Right ventricle myocardium inferior (tissue), 1 donor: ENCODE data around the gene E2F1. TPM values are rescaled to one million over a fixed set of nuclear protein-coding genes. Genes with fewer than 3 reads are reported as not detected.

Experiments used
- ATAC-seq: fragments of 200-7000 bp; cut with Tn5 transposase; one replicate; pipeline ENCODE4 v1.9.1; 2020; ENCODE audit warnings: mild to moderate bottlenecking, moderate library complexity
- DNase-seq: peaks from one replicate; pipeline ENCODE4 v3.0.0; 2021; ENCODE audit errors: missing footprints
- intact Hi-C: fragments of 100-400 bp; cut with DNase I; formaldehyde crosslinking; loops from one replicate; pipeline ENCODE4 v1.11.0; 2022
- total RNA-seq: library from RNA; stranded (reverse); fragmentation: NEBNext Ultra II Directional; extraction: Animal tissue kit (Norgen Biotek cat#: 25700); gene quantifications from one replicate; pipeline ENCODE4 v1.2.1, GENCODE V29; 2021
- donor health status: DM: no; HTN: yes; CAD: no; lungs with severe emphysema.

E2F1 gene
- total RNA-seq, 1 donor from 2014 or later: 2.3 TPM

DNA sequence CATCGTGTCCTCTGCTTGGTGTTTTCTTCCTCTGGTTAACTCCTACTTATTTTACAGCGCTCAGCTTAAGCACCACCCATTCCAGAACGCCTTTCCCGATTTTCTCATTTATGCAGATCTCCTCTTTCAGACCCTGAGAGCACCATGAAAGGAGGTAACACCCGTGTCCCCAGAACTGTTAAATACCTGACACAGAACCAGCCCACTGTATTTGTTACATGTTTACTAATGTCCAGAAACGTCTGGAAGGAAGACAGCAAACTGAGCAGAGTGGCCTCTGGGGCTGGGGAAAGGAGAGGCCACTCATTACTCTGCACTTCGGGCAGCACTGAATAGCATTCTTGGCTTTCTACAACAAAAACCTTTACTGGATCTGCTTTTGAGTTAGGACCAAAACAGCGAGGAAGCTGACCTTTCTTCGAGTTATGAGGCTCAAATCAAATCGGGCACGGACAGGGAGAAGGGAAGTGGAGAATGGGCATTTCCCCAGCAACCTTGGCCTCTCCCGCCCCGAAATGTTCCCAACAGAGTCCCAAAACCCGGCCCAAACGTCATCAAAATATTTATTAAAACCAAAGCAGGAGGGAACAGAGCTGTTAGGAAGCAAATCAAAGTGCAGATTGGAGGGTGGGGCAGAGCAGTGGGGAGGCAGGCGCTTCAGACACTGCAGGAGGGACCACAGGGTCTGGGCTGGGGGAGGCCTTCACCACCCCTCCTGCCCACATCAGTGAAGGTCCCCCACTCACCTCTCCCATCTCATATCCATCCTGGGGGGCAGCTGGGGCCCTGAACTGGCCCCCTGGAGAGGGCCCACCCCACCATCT, 10.8 kb downstream of the E2F1 start:
- ATAC-seq (peak; percentile 36), DNase-seq (peak; percentile 73)
- intact Hi-C loops: no loop called here

DNA sequence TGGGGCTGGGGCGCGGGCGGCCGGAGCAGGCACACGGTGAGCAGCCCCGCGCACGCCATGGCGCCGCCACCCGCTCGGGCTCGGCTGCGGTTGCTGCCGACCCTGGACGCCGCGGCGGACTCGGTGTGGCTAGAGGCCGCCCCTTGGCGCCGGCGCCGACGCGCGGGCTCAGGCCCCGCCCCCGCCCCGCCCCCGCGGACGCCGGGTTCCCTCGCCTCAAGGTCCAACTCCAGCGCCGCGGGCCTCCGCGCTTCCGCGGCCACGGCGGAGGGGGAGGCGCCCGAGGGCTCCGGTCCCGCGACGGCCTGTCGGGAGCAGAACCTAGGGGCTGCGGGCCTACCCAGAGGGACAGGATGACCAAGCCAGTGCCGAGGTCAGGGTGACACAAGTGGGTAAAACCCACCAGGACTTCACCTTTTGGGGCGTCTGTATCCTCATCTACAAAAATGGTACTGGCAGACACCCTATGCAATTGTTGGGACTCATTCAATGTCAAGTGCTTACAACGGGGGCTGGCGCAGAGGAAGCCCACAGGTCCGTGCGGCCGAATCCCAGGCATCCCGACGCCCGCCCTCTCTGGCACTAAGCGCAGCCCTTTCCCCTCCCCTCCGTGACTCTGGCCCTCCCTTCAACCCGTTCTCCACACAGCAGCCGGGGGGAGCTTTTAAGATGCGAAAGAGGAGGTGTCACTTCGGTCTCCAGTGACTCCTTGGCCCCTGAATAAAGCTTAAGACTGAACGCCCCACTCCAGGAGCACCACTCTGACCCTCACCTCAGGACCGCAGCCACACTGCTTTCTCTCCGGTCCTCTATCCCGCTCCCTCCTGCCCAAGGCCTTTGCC, 11.7 kb downstream of the E2F1 start, which contains the start of gene NECAB3:
Gene NECAB3 (minus strand): TSS at position 135 of the 842 bp plus-strand sequence. CDS start 76 bp downstream, at position 59.
- peak; percentile 91 for DNase-seq
- intact Hi-C loops: loop anchor here (5.0 kb wide), 2 partner anchors 48 to 272 kb away; partner anchors contain the start of genes CDK5RAP1 and PXMP4
- ATAC-seq: peak; percentile 79

DNA sequence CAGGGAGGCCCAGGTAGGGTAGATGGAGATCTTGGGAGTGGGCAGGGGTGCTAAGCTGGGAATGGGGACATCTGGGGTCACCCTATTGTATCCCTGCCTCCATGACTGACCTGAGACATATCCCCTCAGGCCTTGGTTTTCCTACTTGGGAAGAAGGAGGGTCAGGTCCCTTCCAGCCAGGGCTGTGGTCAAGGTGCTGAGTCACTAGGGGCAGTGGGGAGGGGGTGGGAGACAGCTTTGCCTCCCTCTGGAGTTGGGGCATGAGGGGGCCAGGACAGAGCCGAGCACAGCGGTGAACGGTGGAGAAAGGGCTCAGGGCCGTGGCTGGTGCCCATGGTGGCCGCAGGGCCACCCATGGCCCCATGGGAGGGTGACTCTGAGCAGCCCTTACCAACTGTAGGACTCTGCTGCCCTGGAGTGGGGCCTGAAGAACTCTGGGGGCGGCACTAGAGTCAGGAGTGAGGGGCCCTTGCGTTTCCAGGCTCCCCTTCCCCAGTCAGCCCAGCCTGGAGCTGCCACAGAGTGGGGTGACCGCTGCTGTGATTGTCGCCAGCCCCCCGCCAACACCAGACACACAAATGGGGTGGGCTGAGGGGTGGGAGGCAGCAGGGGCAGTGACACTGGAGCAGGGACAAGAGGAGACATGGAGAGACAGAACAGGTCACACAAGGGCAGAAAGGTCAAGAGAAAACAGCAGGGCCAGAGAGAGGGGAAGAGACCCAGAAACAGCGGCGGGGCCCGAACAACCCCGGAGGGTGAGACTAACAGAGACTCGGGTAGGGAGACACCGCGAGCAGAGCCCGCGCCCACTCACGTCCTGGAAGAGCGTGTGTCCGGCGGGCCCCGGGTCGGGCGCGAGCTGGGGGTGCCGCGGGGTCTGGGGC, 12.5 kb downstream of the E2F1 start:
- peak; percentile 73 for DNase-seq
- intact Hi-C loops: loop anchor here (5.0 kb wide), 2 partner anchors 49 to 271 kb away; partner anchors contain the start of genes CDK5RAP1 and PXMP4
- ATAC-seq: no peak

DNA sequence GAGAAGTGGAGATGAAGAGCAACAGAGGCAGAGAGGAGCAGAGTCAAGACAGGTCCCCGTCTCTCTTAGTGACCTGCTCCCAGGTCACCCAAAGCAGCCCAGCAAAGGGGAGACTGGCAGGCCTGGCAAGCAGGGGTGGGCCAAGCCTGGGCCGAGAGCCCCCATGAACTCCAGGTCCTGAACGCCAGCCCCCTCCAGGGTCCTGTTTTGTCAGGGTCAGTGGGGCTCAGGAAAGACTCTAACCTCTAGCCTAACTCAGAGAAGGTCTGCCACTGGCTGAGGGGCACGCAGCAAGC, 13.1 kb downstream of the E2F1 start:
- intact Hi-C loops: loop anchor here (5.0 kb wide), 2 partner anchors 49 to 271 kb away; partner anchors contain the start of genes CDK5RAP1 and PXMP4
- ATAC-seq: no peak
- DNase-seq: no peak

DNA sequence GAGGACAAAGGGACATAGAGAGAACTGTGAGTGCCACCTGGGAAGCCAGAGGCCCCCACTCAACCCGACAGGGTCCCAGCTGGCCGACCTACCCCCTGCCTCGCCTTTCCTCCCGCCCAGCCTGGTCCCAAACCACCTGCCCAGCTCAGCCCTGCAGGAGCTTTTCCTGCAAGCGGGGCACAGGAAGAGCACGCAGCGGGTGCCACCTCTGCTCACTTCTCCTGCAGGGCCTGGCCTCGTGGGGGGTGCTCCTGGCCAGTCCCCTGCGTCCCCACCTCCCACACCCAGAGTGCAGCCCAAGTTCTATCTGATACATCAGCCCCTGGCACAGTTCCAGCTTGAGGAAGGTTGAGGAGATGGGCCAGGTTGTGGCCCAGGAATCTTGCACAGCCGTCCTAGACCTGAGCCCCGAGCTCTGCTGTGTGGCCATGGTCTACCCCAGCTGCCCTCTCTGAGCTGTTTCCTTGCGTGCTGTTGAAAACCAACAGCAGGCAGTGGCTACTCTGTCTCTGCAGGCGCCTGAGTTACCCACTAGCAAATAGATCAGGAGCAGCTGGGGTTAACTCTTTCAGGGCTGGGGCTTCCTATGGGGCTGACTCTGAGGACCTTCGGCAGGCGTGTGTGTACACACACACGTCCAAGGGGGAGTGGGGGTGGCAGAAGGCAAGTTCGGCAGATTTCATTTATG, 13.6 kb downstream of the E2F1 start:
- DNase-seq (no peak), ATAC-seq (no peak)
- intact Hi-C loops: loop anchor here (5.0 kb wide), 2 partner anchors 50 to 270 kb away; partner anchors contain the start of genes CDK5RAP1 and PXMP4

DNA sequence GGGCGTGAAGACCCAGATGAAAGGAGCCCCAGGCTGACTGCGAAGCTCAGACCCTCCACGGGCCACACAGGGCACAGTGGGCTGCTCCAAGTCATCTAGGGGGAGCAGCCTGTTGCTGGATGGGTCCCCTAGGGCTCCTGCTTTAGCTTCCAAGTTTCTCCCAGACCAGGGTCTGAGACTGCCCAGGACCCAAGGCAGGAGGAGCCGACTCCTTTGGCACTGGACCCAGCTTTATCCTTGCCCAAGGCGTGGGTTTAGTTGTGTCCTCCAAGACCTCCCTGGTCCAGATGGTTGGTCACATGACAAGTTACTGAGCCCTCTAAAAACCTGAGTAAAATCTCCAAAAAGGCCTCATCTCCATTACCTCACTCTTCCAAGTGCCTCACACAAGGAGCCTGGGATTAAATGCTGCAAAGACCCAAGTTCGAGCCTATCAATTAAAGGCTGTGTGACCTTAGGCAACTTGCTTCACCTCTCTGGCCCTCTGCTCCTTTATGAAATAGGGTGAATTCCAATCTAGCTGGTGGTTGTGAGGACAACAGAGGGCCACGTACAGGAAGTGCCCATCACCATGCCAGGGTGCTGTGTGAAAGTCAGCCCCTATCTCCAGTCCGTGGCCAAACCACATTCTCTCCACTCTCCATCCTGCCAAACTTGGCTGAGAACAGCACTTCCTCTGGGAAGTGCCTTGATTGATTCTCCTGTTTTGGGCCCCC, 14.5 kb downstream of the E2F1 start:
- intact Hi-C loops: loop anchor here (5.0 kb wide), 2 partner anchors 51 to 269 kb away; partner anchors contain the start of genes CDK5RAP1 and PXMP4
- no peak for DNase-seq

DNA sequence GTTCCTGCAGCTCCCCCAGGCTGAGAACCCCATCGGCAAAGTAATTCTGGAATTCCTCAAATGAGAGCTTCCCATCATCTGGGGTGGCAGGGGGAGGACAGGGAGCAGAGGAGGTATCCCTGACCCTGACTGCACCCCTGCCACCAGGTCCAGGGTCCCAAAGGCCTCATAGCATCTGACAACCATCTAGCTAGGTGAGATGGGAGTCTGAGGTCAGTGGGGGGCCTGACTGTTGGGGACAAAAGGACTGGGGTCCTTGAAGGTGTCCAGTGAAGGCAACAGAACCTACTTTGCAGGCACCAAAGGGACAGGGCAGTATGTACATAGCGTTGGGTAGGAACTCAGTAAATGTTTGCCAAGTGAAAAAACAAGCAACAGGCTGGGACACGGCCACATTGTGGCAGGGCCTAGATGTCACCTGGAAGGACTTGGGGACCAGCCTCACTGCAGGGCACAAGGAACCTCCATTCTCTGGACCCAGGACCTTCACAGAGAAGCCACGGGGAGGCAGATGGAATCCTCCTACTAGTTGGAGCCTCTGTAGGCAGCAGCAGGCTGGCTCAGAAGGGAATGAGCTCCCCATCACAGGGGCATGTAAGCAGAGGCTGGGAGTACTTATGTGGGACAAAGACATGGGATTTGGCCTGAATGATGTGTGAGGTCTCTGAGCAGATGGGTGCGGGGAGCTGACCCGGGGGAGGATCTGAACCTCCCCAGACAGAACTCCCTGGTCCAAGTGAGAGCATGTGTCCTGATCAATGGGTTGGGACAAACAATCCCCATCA, 15.3 kb downstream of the E2F1 start:
- ATAC-seq (no peak), DNase-seq (no peak)
- intact Hi-C loops: loop anchor here (5.0 kb wide), 2 partner anchors 51 to 269 kb away; partner anchors contain the start of genes CDK5RAP1 and PXMP4

More for the DNA sequence above, 14.5 kb downstream of the E2F1 start:
- no peak for ATAC-seq

DNA sequence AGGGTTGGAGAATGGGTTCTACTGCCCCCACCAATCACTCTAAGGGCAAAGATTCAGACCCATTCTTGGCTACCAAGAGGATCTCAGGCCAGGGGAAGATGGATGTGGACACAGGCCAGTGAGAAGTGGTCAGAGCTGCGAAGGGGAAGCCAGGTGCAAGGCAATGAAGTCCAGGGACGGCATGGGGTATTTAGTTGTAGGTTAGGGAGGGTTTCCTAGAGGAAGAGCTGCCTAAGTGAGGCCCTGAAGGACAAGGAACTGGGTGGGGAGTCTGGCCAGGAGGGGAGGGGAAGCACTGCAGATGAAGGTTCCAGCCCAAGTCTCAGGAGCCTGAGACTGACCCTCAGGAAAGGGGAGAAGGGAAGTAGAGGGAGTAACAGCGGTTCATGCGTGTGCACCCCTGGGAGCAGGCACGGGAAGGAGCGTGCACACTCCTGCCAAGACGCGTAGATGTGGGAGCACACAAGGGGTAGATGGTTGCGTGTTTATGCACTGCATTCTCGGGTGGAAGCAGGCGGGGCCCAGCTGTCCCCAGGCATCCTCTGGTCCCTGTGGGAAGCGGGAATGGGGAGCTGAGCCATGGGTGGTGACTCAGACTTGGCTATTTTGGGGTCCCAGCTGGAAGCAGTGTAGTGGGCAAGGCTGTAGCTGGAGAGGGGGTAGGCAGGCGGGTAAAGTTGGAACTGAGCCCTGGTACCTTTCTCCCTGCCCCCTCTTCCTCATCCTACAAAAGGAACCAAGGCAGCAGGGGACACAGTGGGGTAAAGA, 16.1 kb downstream of the E2F1 start:
- DNase-seq (no peak), ATAC-seq (no peak)
- intact Hi-C loops: loop anchor here (2.0 to 5.0 kb wide), 3 partner anchors 52 to 268 kb away; partner anchors contain the start of genes CDK5RAP1 and PXMP4

DNA sequence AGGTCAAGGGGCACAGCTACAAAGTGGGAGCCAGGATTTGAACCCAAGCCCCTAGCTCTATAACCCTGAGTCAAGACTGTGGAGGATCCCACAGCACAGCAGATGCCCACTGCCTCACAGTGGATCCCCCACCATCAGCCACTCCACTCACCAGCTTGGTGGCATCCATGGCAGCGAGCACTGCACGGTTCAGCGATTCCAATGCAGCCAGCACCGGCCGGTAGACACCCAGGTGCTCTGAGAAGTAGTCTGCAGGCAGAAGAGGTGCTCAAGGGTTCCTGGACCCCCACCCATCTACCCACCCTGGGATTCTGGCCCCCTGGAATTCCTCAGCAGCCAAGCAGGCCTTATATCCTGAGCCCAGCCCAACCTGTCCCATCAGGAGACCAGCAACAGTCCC, 17.0 kb downstream of the E2F1 start:
- DNase-seq (no peak), ATAC-seq (no peak)
- intact Hi-C loops: loop anchor here (2.0 kb wide), 1 partner anchor 212 kb away; no protein-coding TSS in a partner anchor

DNA sequence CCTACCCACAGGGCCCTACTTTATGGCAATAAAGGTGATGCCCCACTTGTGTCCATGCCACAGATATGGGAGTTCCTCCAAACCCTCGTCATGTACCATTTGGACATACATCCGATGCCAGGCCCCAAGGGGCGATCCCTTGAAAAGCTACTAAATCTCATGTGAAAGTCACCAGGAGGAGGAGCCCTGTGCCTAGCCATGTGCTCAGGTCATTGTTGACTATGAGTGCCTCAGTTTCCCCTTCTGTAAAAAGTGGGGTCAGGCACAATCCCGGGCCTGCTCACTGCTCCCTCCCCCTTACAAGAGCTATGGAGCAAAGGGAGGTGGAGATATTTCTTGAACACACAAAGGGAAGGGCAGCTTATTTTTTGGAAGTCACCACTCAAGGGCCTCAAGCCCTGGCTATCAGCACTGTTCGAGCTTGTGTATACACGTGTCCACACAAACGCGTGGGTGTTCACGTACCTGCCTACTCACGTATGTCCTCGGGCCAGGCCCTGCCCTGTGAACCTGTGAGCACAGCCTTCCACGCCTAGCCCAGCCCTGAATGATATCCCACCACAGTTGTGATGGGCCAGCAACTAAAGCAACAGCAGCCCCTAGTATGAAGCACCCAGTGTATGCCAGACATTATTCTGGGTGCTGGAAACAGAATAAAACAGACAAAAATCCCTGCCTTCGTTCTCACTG, 17.6 kb downstream of the E2F1 start:
- DNase-seq (no peak), ATAC-seq (no peak)
- intact Hi-C loops: loop anchor here (2.0 kb wide), 1 partner anchor 212 kb away; no protein-coding TSS in a partner anchor

DNA sequence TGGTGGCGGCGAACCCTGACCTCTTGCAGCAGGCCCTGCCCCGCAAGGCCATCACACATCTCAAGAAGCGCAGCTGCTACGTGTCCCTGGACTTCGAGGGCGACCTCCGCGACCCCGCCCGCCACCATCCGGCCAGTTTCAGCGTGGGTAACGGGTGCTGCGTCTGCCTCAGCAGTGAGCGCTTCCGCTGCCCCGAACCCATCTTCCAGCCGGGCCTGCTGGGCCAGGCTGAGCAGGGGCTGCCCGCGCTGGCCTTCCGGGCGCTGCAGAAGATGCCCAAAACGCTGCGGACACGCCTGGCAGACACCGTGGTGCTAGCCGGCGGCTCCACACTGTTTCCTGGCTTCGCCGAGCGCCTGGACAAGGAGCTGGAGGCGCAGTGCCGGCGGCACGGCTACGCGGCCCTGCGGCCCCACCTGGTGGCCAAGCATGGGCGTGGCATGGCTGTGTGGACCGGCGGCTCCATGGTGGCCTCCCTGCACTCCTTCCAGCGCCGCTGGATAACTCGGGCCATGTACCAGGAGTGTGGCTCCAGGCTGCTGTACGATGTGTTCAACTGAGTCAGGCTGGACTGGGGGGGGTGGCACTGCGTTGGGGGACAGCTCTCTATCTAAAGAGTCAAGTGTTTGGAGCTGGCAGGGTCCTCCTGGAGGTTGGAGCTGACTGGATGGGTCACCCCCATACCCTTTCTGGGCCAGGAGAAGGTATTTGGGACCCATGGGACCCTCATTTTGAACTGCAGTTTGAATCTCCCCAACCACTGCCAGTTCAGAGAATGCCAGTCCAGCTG, 18.3 kb downstream of the E2F1 start:
- DNase-seq (peak; percentile 93), ATAC-seq (peak; percentile 59)
- intact Hi-C loops: loop anchor here (2.0 kb wide), 1 partner anchor 211 kb away; no protein-coding TSS in a partner anchor

DNA sequence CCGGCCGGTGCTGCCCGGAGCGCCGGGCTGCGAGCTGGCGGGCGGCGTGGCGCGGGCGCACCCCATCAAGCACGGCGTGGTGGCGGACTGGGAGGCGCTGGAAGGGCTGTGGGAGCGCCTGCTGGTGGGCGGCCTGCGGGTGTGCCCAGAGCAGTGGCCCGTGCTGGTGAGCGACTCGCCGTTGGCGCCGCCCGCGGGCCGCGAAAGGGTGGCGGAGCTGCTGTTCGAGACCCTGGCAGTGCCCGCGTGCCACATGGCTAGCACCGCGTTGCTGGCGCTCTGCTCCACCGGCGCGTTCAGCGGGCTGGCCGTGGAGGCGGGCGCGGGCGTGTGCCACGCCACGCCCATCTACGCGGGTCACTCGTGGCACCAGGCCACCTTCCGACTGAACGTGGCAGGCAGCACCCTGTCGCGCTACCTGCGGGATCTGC, 18.9 kb downstream of the E2F1 start:
- intact Hi-C loops: no loop called here
- peak; percentile 87 for DNase-seq
- ATAC-seq: peak; percentile 22

DNA sequence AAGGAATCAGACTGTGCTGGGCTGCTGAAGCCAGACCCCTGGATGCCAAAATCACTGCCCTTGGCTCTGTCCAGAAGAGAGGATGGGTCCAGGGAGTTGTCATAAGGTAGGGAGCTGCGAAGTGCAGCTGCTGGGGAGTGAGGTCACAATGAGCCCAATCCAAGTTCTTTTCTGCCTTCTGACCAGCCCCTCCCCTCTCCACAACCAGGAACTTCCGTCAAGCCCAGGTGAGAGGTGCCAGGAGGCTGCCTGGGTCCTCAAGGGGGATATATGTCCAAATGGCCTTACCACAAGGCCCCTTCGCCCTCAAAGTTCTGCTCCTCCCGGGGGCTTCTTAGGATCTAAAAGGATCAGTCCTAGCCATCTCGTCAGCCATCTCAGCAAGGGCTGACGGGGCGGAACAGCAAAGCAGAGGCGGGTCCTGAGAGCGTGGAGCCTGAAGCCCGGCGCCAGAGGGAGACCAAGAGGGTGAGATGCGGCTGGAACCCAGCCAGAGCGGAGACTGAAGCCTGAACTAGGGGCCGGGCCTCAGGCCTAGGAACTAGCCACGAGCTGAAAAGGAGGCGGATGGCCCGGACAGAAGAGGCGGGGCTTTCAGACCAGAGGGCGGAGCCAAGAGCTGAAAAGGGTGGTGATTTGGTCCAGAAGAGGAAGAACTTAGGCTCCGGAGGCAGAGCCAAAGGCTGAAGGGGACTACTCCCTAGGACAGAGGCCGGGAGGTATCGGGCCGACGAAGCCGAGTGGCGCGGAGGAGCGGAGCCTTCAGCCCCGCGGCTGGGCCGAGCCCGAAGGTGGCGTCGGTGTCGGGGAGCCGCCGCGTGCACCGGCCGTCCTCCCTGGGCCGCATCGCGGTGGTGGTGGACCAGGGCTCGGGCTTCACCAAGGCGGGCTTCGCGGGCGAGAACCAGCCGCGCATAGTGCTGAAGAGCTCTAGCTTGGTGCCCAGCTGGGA, 19.6 kb downstream of the E2F1 start, which contains the start of gene ACTL10:
Gene ACTL10 (plus strand): TSS at position 651 of the 952 bp plus-strand sequence. CDS start 555 bp downstream, outside the sequence.
- intact Hi-C loops: no loop called here
- DNase-seq (peak; percentile 99), ATAC-seq (peak; percentile 82)
